SK-N-SH treated with all-trans-retinoic acid at 6 μM for 48 hours (cell line): ENCODE data around the gene MAPK14.

ENCODE experiments used
- BACH2 ChIP-seq: fragments of 250-450 bp; sonication (Bioruptor Pico); IDR thresholded peaks from 2 replicates; pipeline ENCODE4 v1.9.0; 2021; ENCODE audit warnings: mild to moderate bottlenecking, borderline replicate concordance
- PATZ1 ChIP-seq: fragments of 250-450 bp; sonication (Bioruptor Pico); IDR thresholded peaks from 2 replicates; pipeline ENCODE4 v1.8.0; 2020; ENCODE audit warnings: mild to moderate bottlenecking, moderate library complexity, borderline replicate concordance
- SNAI2 ChIP-seq: fragments of 250-450 bp; sonication (Bioruptor Pico); IDR thresholded peaks from 2 replicates; pipeline ENCODE4 v1.5.0; 2020; ENCODE audit warnings: mild to moderate bottlenecking, moderate library complexity
- TCF4 ChIP-seq: fragments of 250-450 bp; sonication (Bioruptor Pico); IDR thresholded peaks from 2 replicates; pipeline ENCODE4 v1.8.0; 2021; ENCODE audit warnings: mild to moderate bottlenecking, moderate library complexity, borderline replicate concordance
- TSHZ2 ChIP-seq: fragments of 250-450 bp; sonication (Bioruptor Pico); IDR thresholded peaks from 2 replicates; pipeline ENCODE4 v1.5.0; 2020; ENCODE audit warnings: mild to moderate bottlenecking, moderate library complexity
- ZNF70 ChIP-seq: fragments of 450-650 bp; formaldehyde crosslinking; IDR thresholded peaks from 2 replicates; pipeline ENCODE4 v1.5.0; 2020; ENCODE audit warnings: mild to moderate bottlenecking, moderate library complexity

- no peak for TF ChIP-seq TCF4 (CRISPR knock-in tag)
- TF ChIP-seq SNAI2 (CRISPR knock-in tag): no peak
- TF ChIP-seq TSHZ2 (CRISPR knock-in tag): no peak
- TF ChIP-seq BACH2 (CRISPR knock-in tag): no peak
- no peak for TF ChIP-seq ZNF70 (CRISPR knock-in tag)
- TF ChIP-seq PATZ1 (CRISPR knock-in tag): no peak
These were observed 108.4 kb downstream of the MAPK14 start for GRCh38 chr6:36136034-36136433.
